ENCODE results near the gene BCL2L12.

Gene BCL2L12

DNA sequence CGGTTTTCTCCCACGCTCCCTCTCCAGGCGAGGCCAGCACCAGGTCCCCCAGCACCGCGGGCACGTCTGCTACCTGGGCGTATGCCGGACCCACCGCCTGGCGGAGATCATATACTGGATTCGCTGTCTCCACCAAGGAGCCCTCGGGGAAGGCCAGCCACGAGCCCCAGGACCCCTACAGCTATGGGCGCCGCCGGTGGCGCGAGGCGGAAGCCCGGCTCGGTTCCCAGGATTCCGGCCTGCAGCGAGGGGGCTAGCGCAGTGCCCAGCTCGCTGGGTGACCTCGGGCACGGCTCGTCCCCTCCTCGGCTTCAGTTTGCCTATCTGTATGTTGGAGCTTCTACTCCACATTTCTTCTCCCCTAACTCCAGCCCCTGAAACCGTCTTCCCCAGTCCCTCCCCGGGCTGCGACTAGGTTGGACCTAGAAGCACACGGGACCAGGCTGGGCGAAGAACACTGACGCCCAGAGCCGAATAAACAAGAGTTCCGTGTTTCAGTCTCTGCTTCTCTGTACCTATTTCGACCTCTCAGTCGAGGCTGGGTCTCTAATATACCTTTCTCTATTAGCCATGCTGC lies 24.4 kb downstream of the BCL2L12 start:
- H3K9me3 ChIP-seq (ENCODE audit: control insufficient read depth in 1 of 2, low read length in 2 of 2), result no peaks in the 10 kb centered on the region
- peaks cover 2 to 27% of the 10 kb centered on the region in 2 donors for H3K36me3 ChIP-seq (ENCODE audit: control insufficient read depth in 1 of 2, insufficient read depth in 2 of 2, low read length in 2 of 2)
- H3K4me1 ChIP-seq (ENCODE audit: control insufficient read depth in 1 of 2, insufficient read depth in 2 of 2, low read length in 2 of 2), result peaks cover 4 to 29% of the 10 kb centered on the region in 2 donors
- peaks cover 19% of the 10 kb centered on the region for H3K27me3 ChIP-seq (ENCODE audit: low read depth, low read length)
- H3K4me3 ChIP-seq (ENCODE audit: low read depth in 1 of 2, low read length in 2 of 2), result peak overlapping the region; percentile 65 to 66
- H3K27ac ChIP-seq (ENCODE audit: low read length), result no peak overlapping the region

DNA sequence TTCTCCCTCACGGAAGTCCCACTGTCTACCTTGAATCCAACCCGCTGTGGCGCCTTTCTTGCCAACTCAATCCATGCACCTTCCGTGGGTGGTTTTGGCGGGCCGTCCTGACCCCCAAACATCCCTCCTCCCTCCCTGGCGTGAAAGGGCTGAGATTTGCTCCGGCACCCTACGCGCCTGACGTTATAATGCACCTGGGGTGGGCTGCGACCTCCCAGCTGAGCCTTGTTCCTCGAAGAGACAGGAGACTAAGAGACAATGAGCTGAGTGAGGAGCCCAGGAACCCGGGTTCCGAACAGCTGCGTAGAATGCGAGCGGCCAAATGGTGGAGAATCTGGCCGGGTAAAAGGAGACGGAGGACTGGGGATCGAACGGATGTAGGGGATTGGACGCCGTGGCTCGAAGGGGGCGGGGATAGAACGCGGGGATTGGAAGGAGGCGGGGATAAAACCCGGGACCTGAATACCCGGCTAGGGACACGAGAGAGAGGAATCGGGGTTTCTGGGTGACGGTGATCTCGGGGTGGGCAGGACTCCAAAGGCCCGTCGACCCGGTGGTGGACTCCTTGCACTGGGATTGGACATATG lies 25.0 kb downstream of the BCL2L12 start, which contains the start of gene CPT1C:
TSS of gene CPT1C (plus strand) at position 461 of the 587 bp plus-strand sequence. CDS start 1,137 bp downstream, outside the sequence.
- peak within 1 kb of the TSS; percentile 65 to 66 for H3K4me3 ChIP-seq (ENCODE audit: low read depth in 1 of 2, low read length in 2 of 2)
- peaks cover 0 to 21% of the 10 kb centered on the region in 2 donors for H3K36me3 ChIP-seq (ENCODE audit: control insufficient read depth in 1 of 2, insufficient read depth in 2 of 2, low read length in 2 of 2)
- H3K9me3 ChIP-seq (ENCODE audit: control insufficient read depth in 1 of 2, low read length in 2 of 2), result no peaks in the 10 kb centered on the region
- peaks cover 4 to 29% of the 10 kb centered on the region in 2 donors for H3K4me1 ChIP-seq (ENCODE audit: control insufficient read depth in 1 of 2, insufficient read depth in 2 of 2, low read length in 2 of 2)
- peaks cover 19% of the 10 kb centered on the region for H3K27me3 ChIP-seq (ENCODE audit: low read depth, low read length)
- H3K27ac ChIP-seq (ENCODE audit: low read length), result no peak within 1 kb of the TSS

DNA sequence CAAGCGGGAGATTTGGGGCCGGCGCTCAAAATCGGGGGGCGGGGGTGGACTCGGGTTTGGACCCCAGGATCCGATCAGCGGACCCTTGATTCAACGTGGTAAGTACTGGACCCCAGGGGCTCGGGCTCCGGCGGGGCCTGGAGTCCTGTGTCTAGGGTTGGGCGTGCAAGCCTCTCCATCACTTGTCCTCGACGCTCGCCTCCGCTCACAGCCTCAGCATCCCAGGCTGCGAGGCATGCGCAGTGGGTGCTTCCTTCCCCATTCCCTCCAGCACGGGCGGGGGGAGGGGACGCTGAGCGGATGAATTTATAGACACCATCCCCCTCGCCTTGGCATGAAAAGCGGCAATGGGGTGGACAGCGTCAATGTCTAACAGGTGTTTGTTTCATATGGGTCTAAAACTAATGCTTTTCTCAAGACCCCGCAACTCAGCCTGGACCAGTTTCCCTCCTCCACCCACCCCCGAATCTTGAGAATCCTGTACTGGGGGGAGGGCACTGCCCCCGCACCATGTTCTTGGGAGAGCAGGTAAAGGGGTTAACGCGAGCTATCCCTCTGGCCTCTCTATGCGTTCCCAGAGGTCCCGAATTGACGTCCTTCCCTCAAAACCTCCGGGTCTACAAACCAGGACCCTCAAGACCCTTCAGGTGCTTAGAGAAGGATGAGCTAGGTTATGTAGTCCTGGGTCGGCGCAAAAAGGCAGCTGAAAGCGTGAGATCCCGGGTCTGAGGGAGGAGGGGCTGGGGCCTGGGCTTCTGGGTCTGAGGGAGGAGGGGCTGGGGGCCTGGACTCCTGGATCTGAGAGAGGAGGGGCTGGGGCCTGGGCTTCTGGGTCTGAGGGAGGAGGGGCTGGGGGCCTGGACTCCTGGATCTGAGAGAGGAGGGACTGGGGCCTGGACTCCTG lies 25.8 kb downstream of the BCL2L12 start:
- Histone ChIP-seq H3K27ac (ENCODE audit: low read length) (no peak overlapping the region), H3K36me3 (ENCODE audit: control insufficient read depth in 1 of 2, insufficient read depth in 2 of 2, low read length in 2 of 2) (peaks cover 0 to 14% of the 10 kb centered on the region in 2 donors), H3K27me3 (ENCODE audit: low read depth, low read length) (peaks cover 19% of the 10 kb centered on the region), H3K9me3 (ENCODE audit: control insufficient read depth in 1 of 2, low read length in 2 of 2) (no peaks in the 10 kb centered on the region), H3K4me3 (ENCODE audit: low read depth in 1 of 2, low read length in 2 of 2) (peak overlapping the region; percentile 65 to 66), H3K4me1 (ENCODE audit: control insufficient read depth in 1 of 2, insufficient read depth in 2 of 2, low read length in 2 of 2) (peaks cover 4 to 25% of the 10 kb centered on the region in 2 donors)

DNA sequence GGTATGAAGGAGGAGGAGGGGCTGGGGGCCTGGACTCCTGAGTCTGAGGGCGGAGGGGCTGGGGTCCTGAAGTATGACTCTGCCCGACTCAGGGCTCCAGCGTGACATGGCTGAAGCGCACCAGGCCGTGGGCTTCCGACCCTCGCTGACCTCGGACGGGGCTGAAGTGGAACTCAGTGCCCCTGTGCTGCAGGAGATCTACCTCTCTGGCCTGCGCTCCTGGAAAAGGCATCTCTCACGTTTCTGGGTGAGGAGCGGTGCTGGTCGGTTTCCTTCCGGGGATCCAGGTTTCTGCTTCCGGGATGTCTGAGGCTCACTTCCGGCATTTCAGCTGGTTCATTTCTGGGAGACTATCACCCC lies 26.4 kb downstream of the BCL2L12 start:
- peaks cover 4 to 25% of the 10 kb centered on the region in 2 donors for H3K4me1 ChIP-seq (ENCODE audit: control insufficient read depth in 1 of 2, insufficient read depth in 2 of 2, low read length in 2 of 2)
- H3K9me3 ChIP-seq (ENCODE audit: control insufficient read depth in 1 of 2, low read length in 2 of 2), result no peaks in the 10 kb centered on the region
- peaks cover 0 to 9% of the 10 kb centered on the region in 2 donors for H3K36me3 ChIP-seq (ENCODE audit: control insufficient read depth in 1 of 2, insufficient read depth in 2 of 2, low read length in 2 of 2)
- no peak overlapping the region for H3K27ac ChIP-seq (ENCODE audit: low read length)
- H3K27me3 ChIP-seq (ENCODE audit: low read depth, low read length), result peaks cover 19% of the 10 kb centered on the region
- no peak overlapping the region for H3K4me3 ChIP-seq (ENCODE audit: low read depth in 1 of 2, low read length in 2 of 2)

DNA sequence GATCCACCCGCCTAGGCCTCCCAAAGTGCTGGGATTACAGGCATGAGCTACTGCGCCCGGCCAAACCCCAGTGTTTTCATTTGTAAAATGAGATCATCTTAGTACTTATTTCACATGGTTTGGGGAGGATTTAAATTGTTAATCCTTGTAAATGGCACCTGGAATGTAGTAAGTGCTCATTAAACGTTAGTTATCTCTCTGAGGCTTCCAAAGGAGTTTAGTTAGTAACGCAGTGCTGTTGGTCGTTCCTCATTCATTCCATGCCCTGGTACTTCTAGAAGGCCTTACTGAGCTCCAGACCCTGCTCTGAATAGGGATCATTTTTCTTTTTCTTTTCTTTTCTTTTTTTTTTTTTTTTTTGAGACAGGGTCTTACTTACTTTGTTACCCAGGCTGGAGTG lies 30.4 kb downstream of the BCL2L12 start:
- no peaks in the 10 kb centered on the region for H3K36me3 ChIP-seq (ENCODE audit: control insufficient read depth in 1 of 2, insufficient read depth in 2 of 2, low read length in 2 of 2)
- no peak overlapping the region for H3K27ac ChIP-seq (ENCODE audit: low read length)
- no peaks in the 10 kb centered on the region for H3K9me3 ChIP-seq (ENCODE audit: control insufficient read depth in 1 of 2, low read length in 2 of 2)
- H3K4me3 ChIP-seq (ENCODE audit: low read depth in 1 of 2, low read length in 2 of 2), result no peak overlapping the region
- H3K27me3 ChIP-seq (ENCODE audit: low read depth, low read length), result peaks cover 5% of the 10 kb centered on the region
- peaks cover 0 to 6% of the 10 kb centered on the region in 2 donors for H3K4me1 ChIP-seq (ENCODE audit: control insufficient read depth in 1 of 2, insufficient read depth in 2 of 2, low read length in 2 of 2)

DNA sequence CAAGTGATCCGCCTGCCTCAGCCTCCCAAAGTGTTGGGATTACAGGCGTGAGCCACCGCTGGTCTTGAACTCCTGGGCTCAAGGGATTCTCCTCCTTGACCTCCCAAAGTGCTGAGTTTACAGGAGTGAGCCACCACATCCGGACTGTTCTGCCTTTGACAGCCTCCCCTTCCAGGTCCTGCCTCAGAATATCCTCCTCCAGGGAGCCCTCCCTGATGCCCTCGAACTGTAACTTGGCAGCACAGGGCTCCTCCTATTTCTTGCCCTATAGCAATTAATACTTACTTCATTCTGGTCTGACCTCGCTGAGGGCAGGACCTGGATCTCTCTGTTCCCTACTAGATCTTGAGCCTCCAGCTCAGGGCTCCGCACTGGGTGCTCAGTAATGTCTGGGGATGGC lies 31.1 kb downstream of the BCL2L12 start:
- Histone ChIP-seq H3K36me3 (ENCODE audit: control insufficient read depth in 1 of 2, insufficient read depth in 2 of 2, low read length in 2 of 2) (no peaks in the 10 kb centered on the region), H3K4me3 (ENCODE audit: low read depth in 1 of 2, low read length in 2 of 2) (no peak overlapping the region), H3K9me3 (ENCODE audit: control insufficient read depth in 1 of 2, low read length in 2 of 2) (no peaks in the 10 kb centered on the region), H3K4me1 (ENCODE audit: control insufficient read depth in 1 of 2, insufficient read depth in 2 of 2, low read length in 2 of 2) (no peaks in the 10 kb centered on the region), H3K27ac (ENCODE audit: low read length) (no peak overlapping the region), H3K27me3 (ENCODE audit: low read depth, low read length) (no peaks in the 10 kb centered on the region)

DNA sequence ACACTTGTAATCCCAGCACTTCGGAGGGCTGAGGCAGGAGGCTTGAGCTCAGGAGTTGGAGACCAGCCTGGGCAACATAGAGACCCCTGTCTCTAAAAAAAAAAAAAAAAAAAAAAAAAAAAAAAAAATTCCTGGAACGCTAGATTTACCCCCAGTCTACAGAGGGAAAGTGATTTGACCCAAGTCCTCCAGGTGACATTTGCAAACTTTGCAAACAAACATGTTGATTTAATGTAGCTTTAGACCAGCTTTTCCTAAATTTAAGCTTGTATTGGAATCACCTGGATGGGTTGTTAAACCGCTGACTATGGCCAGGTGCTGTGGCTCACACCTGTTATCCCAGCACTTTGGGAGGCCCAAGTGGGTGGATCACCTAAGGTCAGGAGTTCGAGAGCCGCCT lies 33.6 kb downstream of the BCL2L12 start:
- no peaks in the 10 kb centered on the region for H3K36me3 ChIP-seq (ENCODE audit: control insufficient read depth in 1 of 2, insufficient read depth in 2 of 2, low read length in 2 of 2)
- H3K4me1 ChIP-seq (ENCODE audit: control insufficient read depth in 1 of 2, insufficient read depth in 2 of 2, low read length in 2 of 2), result no peaks in the 10 kb centered on the region
- H3K9me3 ChIP-seq (ENCODE audit: control insufficient read depth in 1 of 2, low read length in 2 of 2), result no peaks in the 10 kb centered on the region
- no peaks in the 10 kb centered on the region for H3K27me3 ChIP-seq (ENCODE audit: low read depth, low read length)
- H3K27ac ChIP-seq (ENCODE audit: low read length), result no peak overlapping the region
- no peak overlapping the region for H3K4me3 ChIP-seq (ENCODE audit: low read depth in 1 of 2, low read length in 2 of 2)

DNA sequence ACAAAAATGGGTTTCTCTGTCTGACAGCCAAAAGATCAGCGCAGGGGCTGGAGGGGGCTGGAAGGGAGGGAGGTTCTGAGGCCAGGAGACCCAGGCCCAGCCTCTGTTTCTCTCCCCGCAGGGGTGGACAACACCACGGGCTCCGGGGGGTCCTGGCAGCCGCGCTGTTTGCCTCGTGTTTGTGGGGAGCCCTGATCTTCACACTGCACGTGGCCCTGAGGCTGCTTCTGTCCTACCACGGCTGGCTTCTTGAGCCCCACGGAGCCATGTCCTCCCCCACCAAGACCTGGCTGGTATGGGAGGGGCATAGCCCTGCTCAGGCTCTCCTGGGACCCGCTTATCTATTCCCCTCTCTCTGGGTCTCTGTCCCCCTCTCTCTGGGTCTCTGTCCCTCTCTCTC lies 34.8 kb downstream of the BCL2L12 start:
- Histone ChIP-seq H3K36me3 (ENCODE audit: control insufficient read depth in 1 of 2, insufficient read depth in 2 of 2, low read length in 2 of 2) (no peaks in the 10 kb centered on the region), H3K4me1 (ENCODE audit: control insufficient read depth in 1 of 2, insufficient read depth in 2 of 2, low read length in 2 of 2) (no peaks in the 10 kb centered on the region), H3K9me3 (ENCODE audit: control insufficient read depth in 1 of 2, low read length in 2 of 2) (no peaks in the 10 kb centered on the region), H3K4me3 (ENCODE audit: low read depth in 1 of 2, low read length in 2 of 2) (no peak overlapping the region), H3K27me3 (ENCODE audit: low read depth, low read length) (no peaks in the 10 kb centered on the region), H3K27ac (ENCODE audit: low read length) (no peak overlapping the region)

DNA sequence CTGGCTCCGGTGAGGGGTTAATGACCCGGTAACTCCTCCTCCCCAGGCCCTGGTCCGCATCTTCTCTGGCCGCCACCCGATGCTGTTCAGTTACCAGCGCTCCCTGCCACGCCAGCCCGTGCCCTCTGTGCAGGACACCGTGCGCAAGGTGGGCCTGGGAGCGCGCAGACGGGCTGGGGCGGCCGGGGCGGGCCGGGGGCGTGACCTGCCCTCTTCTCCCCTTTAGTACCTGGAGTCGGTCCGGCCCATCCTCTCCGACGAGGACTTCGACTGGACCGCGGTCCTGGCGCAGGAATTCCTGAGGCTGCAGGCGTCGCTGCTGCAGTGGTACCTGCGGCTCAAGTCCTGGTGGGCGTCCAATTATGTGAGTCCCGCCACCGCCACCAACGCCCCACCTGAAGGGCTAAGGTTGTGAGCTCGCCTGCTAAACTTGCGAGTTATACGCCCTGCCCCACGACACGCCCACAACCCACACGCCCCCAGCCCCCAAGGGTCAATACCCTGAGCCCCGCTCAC lies 35.6 kb downstream of the BCL2L12 start:
- H3K4me1 ChIP-seq (ENCODE audit: control insufficient read depth in 1 of 2, insufficient read depth in 2 of 2, low read length in 2 of 2), result no peaks in the 10 kb centered on the region
- H3K27ac ChIP-seq (ENCODE audit: low read length), result no peak overlapping the region
- H3K27me3 ChIP-seq (ENCODE audit: low read depth, low read length), result no peaks in the 10 kb centered on the region
- H3K4me3 ChIP-seq (ENCODE audit: low read depth in 1 of 2, low read length in 2 of 2), result no peak overlapping the region
- H3K9me3 ChIP-seq (ENCODE audit: control insufficient read depth in 1 of 2, low read length in 2 of 2), result no peaks in the 10 kb centered on the region
- H3K36me3 ChIP-seq (ENCODE audit: control insufficient read depth in 1 of 2, insufficient read depth in 2 of 2, low read length in 2 of 2), result peaks cover 0 to 6% of the 10 kb centered on the region in 2 donors

DNA sequence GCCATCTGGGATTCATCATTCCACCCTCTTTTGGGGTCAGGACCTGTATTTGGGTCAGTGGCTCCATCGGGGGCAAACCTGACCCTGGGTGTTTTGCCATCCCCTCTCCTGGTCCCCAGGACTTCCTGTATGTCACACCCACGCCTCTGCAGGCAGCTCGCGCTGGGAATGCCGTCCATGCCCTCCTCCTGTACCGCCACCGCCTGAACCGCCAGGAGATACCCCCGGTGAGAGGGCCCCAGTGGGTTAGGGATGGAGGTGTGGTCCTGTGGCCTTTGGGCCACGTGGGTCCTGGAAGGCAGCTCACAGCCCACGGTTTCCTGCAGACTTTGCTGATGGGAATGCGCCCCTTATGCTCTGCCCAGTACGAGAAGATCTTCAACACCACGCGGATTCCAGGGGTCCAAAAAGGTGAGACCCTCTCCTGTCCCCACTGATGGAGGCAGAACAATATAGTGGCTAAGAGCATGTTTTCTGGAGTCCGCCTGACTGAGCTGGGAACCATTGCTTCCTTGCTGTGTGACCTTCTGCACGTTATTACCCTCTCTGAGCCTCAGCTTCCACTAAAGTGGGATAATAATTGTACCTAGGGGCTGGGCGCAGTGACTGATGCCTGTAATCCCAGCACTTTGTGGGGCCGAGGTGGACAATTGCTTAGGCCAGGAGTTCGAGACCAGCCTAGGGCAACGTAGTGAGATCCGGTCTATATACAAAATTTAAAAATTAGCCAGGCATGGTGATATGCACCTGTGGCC lies 39.3 kb downstream of the BCL2L12 start:
- Histone ChIP-seq H3K27me3 (ENCODE audit: low read depth, low read length) (no peaks in the 10 kb centered on the region), H3K4me3 (ENCODE audit: low read depth in 1 of 2, low read length in 2 of 2) (no peak overlapping the region), H3K27ac (ENCODE audit: low read length) (no peak overlapping the region), H3K4me1 (ENCODE audit: control insufficient read depth in 1 of 2, insufficient read depth in 2 of 2, low read length in 2 of 2) (no peaks in the 10 kb centered on the region), H3K36me3 (ENCODE audit: control insufficient read depth in 1 of 2, insufficient read depth in 2 of 2, low read length in 2 of 2) (peaks cover 0 to 6% of the 10 kb centered on the region in 2 donors), H3K9me3 (ENCODE audit: control insufficient read depth in 1 of 2, low read length in 2 of 2) (no peaks in the 10 kb centered on the region)

DNA sequence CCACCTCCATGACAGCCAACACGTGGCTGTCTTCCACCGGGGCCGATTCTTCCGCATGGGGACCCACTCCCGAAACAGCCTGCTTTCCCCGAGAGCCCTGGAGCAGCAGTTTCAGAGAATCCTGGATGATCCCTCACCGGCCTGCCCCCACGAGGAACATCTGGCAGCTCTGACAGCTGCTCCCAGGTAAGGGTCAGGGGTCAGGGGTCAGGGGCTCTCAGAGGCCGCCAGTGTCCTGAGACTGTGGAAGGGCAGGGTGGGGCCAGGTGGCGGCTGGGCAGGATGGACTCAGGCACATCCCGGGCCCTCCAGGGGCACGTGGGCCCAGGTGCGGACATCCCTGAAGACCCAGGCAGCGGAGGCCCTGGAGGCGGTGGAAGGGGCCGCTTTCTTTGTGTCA lies 40.2 kb downstream of the BCL2L12 start:
- no peak overlapping the region for H3K27ac ChIP-seq (ENCODE audit: low read length)
- H3K4me3 ChIP-seq (ENCODE audit: low read depth in 1 of 2, low read length in 2 of 2), result no peak overlapping the region
- no peaks in the 10 kb centered on the region for H3K4me1 ChIP-seq (ENCODE audit: control insufficient read depth in 1 of 2, insufficient read depth in 2 of 2, low read length in 2 of 2)
- no peaks in the 10 kb centered on the region for H3K27me3 ChIP-seq (ENCODE audit: low read depth, low read length)
- peaks cover 0 to 6% of the 10 kb centered on the region in 2 donors for H3K36me3 ChIP-seq (ENCODE audit: control insufficient read depth in 1 of 2, insufficient read depth in 2 of 2, low read length in 2 of 2)
- no peaks in the 10 kb centered on the region for H3K9me3 ChIP-seq (ENCODE audit: control insufficient read depth in 1 of 2, low read length in 2 of 2)
